Measurements from ENCODE around the gene SSX2B.
"Not testable (repeated sequence)": the region's sequence is repeated elsewhere in the genome, so short reads cannot be mapped to it uniquely, and the experiment has no call there.

- TF ChIP-seq, protein P1, sequence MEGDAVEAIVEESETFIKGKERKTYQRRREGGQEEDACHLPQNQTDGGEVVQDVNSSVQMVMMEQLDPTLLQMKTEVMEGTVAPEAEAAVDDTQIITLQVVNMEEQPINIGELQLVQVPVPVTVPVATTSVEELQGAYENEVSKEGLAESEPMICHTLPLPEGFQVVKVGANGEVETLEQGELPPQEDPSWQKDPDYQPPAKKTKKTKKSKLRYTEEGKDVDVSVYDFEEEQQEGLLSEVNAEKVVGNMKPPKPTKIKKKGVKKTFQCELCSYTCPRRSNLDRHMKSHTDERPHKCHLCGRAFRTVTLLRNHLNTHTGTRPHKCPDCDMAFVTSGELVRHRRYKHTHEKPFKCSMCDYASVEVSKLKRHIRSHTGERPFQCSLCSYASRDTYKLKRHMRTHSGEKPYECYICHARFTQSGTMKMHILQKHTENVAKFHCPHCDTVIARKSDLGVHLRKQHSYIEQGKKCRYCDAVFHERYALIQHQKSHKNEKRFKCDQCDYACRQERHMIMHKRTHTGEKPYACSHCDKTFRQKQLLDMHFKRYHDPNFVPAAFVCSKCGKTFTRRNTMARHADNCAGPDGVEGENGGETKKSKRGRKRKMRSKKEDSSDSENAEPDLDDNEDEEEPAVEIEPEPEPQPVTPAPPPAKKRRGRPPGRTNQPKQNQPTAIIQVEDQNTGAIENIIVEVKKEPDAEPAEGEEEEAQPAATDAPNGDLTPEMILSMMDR (conservative IDR thresholded peaks at IDR 0.05): not testable (repeated sequence)
- not testable (repeated sequence) for TF ChIP-seq EZH2 (IDR thresholded peaks at IDR 0.05; ENCODE audit: low read depth)
Measured at GRCh38 chrX:52707078-52707477, 44.0 kb upstream of the SSX2B start, which contains the start of gene SSX2.
